Measurements from ENCODE around the gene SKP1. TPM values are rescaled to one million over a fixed set of nuclear protein-coding genes. Genes with fewer than 3 reads are reported as not detected.

Gene SKP1
- total and polyA plus RNA-seq, 9 of the 15 experiments (the other 6 are each of a cell fraction or from before 2014, with no cell fraction given) = 301 to 2,109 (median 639) TPM

DNA sequence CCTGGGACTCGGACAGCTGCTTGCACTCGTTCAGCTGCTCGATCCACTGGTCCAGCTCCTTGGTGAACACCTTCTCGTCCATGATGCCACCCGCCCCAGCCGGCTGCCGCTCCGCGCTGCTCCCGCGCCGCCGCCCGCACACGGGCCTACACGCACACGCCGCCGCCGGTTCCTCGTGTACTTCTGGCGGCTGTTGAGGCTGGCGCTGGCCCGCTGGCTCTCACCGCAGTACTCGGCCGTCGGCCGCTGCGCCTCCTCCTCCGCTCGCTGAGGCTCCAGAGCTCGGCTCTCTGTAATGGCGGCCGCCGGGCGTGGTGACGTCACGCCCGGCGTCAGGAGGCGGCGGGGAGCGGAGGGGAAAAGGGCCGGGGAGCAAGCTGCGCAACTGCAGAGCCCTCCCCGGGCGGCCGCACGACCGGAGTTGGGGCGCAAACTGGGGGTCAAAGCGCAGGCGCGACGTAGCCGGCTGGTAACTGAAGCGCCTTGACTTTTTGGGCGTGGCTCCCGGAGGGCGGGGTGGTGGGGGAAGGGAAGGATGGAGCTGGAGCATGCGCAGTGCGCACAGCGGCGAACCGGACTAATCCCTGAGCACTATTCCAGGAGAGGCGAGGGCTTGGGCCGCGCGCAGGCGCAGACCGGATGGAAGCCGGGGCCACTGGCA, 49.2 kb upstream of the SKP1 start, which contains the start of gene PPP2CA (continued):
- TF ChIP-seq TSHZ1 (CRISPR knock-in tag; IDR thresholded peaks at IDR 0.05) = no peak
- no peak for TF ChIP-seq ZNF165 (CRISPR knock-in tag; IDR thresholded peaks at IDR 0.05; ENCODE audit: borderline replicate concordance)
- no peak for TF ChIP-seq TSC22D4 (tag; IDR thresholded peaks at IDR 0.05)
- no peak for TF ChIP-seq E4F1 (CRISPR knock-in tag; IDR thresholded peaks at IDR 0.05; ENCODE audit: borderline replicate concordance)
- no peak for TF ChIP-seq L3MBTL2 (IDR thresholded peaks at IDR 0.05)
- 0 out of 2 replicates have a peak, but pooled peaks have one; percentile 14 for TF ChIP-seq NCOA6 (IDR thresholded peaks at IDR 0.05)
- peak; percentile 55 for TF ChIP-seq KDM5B (IDR thresholded peaks at IDR 0.05; ENCODE audit: insufficient replicate concordance, low read depth, low read length)
- TF ChIP-seq CAMTA2 (CRISPR knock-in tag; conservative IDR thresholded peaks at IDR 0.05) = no peak
- peak; percentile 8 for TF ChIP-seq SAP30 (IDR thresholded peaks at IDR 0.05; ENCODE audit: borderline replicate concordance, insufficient read depth, low read depth, low read length, poor library complexity, severe bottlenecking)
- no peak for TF ChIP-seq ZC3H4 (CRISPR knock-in tag; IDR thresholded peaks at IDR 0.05; ENCODE audit: borderline replicate concordance)
- peak; percentile 25; the same call in 1 of the 2 replicates for TF ChIP-seq NCOR1 (IDR thresholded peaks at IDR 0.05)
- 0 out of 2 replicates have a peak, but pooled peaks have one; percentile 22 for TF ChIP-seq ZBTB9 (CRISPR knock-in tag; IDR thresholded peaks at IDR 0.05)
- TF ChIP-seq FOSL1 (tag; conservative IDR thresholded peaks at IDR 0.05) = peak; percentile 39; the same call in 1 of the 2 replicates
- TF ChIP-seq HMGN3 (IDR thresholded peaks at IDR 0.05; ENCODE audit: borderline replicate concordance, extremely low read depth, insufficient read length, low read depth, low read length) = peak; percentile 30
- TF ChIP-seq HDAC3 (IDR thresholded peaks at IDR 0.05; ENCODE audit: borderline replicate concordance, partially characterized antibody) = no peak

Data from K562 (cell line).